ENCODE measurements around the gene CTSC.

Gene CTSC

DNA sequence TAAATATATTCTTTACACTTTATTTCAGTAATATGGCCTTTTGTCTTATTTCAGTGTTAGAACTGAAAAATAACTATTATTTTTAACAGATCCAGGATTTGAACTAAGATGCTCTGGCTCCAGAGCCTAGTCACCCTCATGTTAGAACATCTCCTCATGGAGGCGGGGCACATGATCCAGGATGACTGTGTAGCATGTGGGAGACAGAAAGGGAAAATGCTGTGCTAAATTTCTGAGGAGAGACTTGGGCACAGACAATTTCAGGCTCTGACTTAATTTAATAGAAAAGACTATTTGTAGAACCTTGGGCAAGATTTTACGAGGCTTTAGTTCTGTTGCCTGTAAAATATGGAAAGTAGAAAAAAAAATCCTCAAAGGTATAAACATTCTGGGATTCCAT is 24.1 kb downstream of the CTSC start:
- CTCF ChIA-PET, result no interaction called here
- POLR2A ChIA-PET, result no interaction called here
- no peak for DNase-seq (ENCODE audit: extremely low spot score)
- TF ChIP-seq NFRKB (IDR thresholded peaks at IDR 0.05) (no peak), TARDBP (IDR thresholded peaks at IDR 0.05) (no peak), SP1 (IDR thresholded peaks at IDR 0.05) (no peak), BHLHE40 (IDR thresholded peaks at IDR 0.05; ENCODE audit: borderline replicate concordance) (no peak), FOXA1 (IDR thresholded peaks at IDR 0.05) (no peak), ELF4 (IDR thresholded peaks at IDR 0.05) (no peak), FOXK2 (IDR thresholded peaks at IDR 0.05) (no peak), L3MBTL2 (conservative IDR thresholded peaks at IDR 0.05) (no peak)

DNA sequence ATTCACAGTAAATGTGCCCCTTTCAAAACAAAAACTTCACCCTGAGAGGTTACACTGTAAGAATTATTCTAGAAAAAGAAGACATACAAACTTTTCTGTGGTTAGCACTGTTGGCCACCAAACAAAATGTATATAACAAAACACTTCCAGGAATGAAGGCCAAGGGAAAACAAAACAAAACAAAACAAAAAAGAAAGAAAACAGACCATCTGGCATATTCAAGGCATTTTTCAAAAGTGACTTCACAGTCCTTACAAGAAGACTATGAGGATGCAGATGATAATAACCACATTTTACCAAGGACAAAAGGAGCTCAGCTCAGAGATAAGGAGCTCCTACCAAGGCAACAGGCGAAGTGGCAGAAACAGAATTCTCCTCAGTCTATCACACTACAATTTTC is 24.9 kb downstream of the CTSC start:
- TF ChIP-seq CTBP1 (IDR thresholded peaks at IDR 0.05; ENCODE audit: borderline replicate concordance) (no peak), SUZ12 (IDR thresholded peaks at IDR 0.05) (no peak), ARNT (IDR thresholded peaks at IDR 0.05) (no peak), BHLHE40 (IDR thresholded peaks at IDR 0.05; ENCODE audit: borderline replicate concordance) (no peak), FOXM1 (IDR thresholded peaks at IDR 0.05; ENCODE audit: borderline replicate concordance) (no peak), LEF1 (IDR thresholded peaks at IDR 0.05; ENCODE audit: borderline replicate concordance) (no peak), SP1 (IDR thresholded peaks at IDR 0.05) (no peak), FOXA1 (IDR thresholded peaks at IDR 0.05) (no peak), ELF4 (IDR thresholded peaks at IDR 0.05) (no peak), ZNF384 (IDR thresholded peaks at IDR 0.05) (no peak), HDGF (IDR thresholded peaks at IDR 0.05; ENCODE audit: borderline replicate concordance) (no peak)
- TF ChIP-seq, protein P1, sequence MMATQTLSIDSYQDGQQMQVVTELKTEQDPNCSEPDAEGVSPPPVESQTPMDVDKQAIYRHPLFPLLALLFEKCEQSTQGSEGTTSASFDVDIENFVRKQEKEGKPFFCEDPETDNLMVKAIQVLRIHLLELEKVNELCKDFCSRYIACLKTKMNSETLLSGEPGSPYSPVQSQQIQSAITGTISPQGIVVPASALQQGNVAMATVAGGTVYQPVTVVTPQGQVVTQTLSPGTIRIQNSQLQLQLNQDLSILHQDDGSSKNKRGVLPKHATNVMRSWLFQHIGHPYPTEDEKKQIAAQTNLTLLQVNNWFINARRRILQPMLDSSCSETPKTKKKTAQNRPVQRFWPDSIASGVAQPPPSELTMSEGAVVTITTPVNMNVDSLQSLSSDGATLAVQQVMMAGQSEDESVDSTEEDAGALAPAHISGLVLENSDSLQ (IDR thresholded peaks at IDR 0.05), result no peak
- CTCF ChIA-PET, result interaction anchor here (0.7 kb wide), 1 partner anchor 13 kb away, joined by 3 read pairs; no protein-coding TSS in a partner anchor
- DNase-seq (ENCODE audit: extremely low spot score), result no peak
- POLR2A ChIA-PET, result no interaction called here

DNA sequence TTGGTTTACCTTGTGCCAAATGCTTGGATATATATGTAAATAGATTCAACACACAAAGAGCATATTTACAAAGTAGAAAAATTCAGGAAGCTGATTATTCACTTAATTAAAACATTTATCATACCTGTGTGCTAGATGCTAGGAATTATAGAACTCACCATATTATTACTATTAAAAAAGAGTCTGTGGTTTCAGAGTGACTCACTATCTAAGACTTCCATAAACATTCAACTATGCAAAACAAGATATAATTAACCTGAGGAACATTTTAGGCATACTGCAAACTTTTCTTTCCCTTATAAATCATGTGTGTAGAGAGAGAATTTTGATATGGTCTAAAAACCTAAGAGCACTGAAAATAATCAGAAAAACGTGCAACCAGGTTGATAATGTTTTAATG is 27.3 kb downstream of the CTSC start:
- no peak for DNase-seq (ENCODE audit: extremely low spot score)
- POLR2A ChIA-PET, result no interaction called here
- CTCF ChIA-PET, result no interaction called here
- TF ChIP-seq ELF4 (IDR thresholded peaks at IDR 0.05) (no peak), L3MBTL2 (conservative IDR thresholded peaks at IDR 0.05) (no peak), CTBP1 (IDR thresholded peaks at IDR 0.05; ENCODE audit: borderline replicate concordance) (no peak), SP1 (IDR thresholded peaks at IDR 0.05) (no peak), FOXM1 (IDR thresholded peaks at IDR 0.05; ENCODE audit: borderline replicate concordance) (no peak)

GRCh38 chr11:88308576-88308975 is 29.0 kb downstream of the CTSC start:
- POLR2A ChIA-PET, result no interaction called here
- TF ChIP-seq L3MBTL2 (conservative IDR thresholded peaks at IDR 0.05) (no peak), CTBP1 (IDR thresholded peaks at IDR 0.05; ENCODE audit: borderline replicate concordance) (no peak), ARNT (IDR thresholded peaks at IDR 0.05) (no peak), BHLHE40 (IDR thresholded peaks at IDR 0.05; ENCODE audit: borderline replicate concordance) (no peak), NFRKB (IDR thresholded peaks at IDR 0.05) (no peak), HDGF (IDR thresholded peaks at IDR 0.05; ENCODE audit: borderline replicate concordance) (no peak), TARDBP (IDR thresholded peaks at IDR 0.05) (no peak), ELF4 (IDR thresholded peaks at IDR 0.05) (no peak), FOXA1 (IDR thresholded peaks at IDR 0.05) (no peak), SP1 (IDR thresholded peaks at IDR 0.05) (no peak), LEF1 (IDR thresholded peaks at IDR 0.05; ENCODE audit: borderline replicate concordance) (no peak), SUZ12 (IDR thresholded peaks at IDR 0.05) (no peak), ZNF384 (IDR thresholded peaks at IDR 0.05) (no peak), FOXM1 (IDR thresholded peaks at IDR 0.05; ENCODE audit: borderline replicate concordance) (no peak), FOXK2 (IDR thresholded peaks at IDR 0.05) (no peak)
- TF ChIP-seq, protein P1 (IDR thresholded peaks at IDR 0.05), result no peak

DNA sequence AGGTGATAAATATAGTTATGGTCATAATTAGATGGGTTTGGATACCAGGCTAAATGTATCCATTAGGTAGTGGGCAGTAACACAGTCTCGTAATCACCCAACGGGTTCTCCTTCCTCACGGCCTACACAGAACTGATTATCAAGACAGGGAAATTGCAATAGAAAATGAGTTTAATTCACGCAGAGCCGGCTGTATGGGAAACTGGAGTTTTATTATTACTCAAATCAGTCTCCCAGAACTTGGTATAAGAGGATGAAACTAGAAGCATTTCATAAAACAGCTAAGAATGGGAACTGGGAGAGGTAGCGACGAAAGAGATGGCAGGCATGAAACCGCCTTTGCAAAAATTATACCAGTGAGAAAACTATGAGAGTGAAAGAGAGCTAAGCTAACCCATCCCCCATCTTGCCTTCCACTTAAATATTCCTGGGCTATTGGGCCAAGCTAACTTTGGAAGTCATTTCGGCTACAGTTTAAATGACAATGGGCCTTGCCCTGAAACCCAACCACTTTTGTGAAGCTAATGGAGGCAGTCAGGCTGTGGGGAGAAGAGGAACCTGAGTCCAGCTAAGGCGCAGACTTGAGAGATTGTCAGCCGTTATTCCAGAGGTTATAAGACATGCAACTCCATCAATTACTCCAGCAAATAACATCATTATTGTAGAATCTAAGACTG is 29.6 kb downstream of the CTSC start:
- no peak for DNase-seq (ENCODE audit: extremely low spot score)
- POLR2A ChIA-PET, result no interaction called here
- TF ChIP-seq FOXK2 (IDR thresholded peaks at IDR 0.05) (no peak), FOXA1 (IDR thresholded peaks at IDR 0.05) (no peak), NFRKB (IDR thresholded peaks at IDR 0.05) (no peak), HDGF (IDR thresholded peaks at IDR 0.05; ENCODE audit: borderline replicate concordance) (no peak), FOXM1 (IDR thresholded peaks at IDR 0.05; ENCODE audit: borderline replicate concordance) (no peak)
- CTCF ChIA-PET, result no interaction called here

More at GRCh38 chr11:88308576-88308975, 29.0 kb downstream of the CTSC start:
- DNase-seq (ENCODE audit: extremely low spot score), result no peak
- CTCF ChIA-PET, result no interaction called here

- ChIA-PET CTCF (no interaction called here), POLR2A (no interaction called here)
- TF ChIP-seq LEF1 (IDR thresholded peaks at IDR 0.05; ENCODE audit: borderline replicate concordance) (no peak), FOXK2 (IDR thresholded peaks at IDR 0.05) (no peak), ZNF384 (IDR thresholded peaks at IDR 0.05) (no peak), BHLHE40 (IDR thresholded peaks at IDR 0.05; ENCODE audit: borderline replicate concordance) (no peak), FOXA1 (IDR thresholded peaks at IDR 0.05) (no peak), L3MBTL2 (conservative IDR thresholded peaks at IDR 0.05) (no peak), TARDBP (IDR thresholded peaks at IDR 0.05) (no peak), ARNT (IDR thresholded peaks at IDR 0.05) (no peak)
- no peak for DNase-seq (ENCODE audit: extremely low spot score)
Measured at GRCh38 chr11:88306785-88307184, 30.8 kb downstream of the CTSC start.

DNA sequence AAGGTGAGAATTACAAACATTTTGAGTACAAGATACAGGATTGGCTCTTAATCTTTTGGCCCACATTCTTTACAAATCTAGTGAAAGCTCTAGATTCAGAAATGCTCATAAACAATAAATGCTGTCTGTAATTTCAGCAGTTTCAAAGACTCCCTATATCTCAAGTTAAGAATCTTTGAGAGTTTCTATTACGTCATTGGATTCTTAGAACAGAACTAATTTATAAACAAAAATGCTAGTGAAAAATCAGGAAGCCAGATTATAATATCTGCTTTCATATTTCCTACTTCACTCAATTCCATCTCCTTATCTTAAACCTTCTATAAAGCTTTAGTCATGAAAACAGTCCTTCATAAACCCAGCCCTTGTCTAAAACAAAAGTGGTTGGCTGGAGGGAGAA is 32.1 kb downstream of the CTSC start:
- POLR2A ChIA-PET, result no interaction called here
- CTCF ChIA-PET, result no interaction called here
- TF ChIP-seq SUZ12 (IDR thresholded peaks at IDR 0.05), result no peak
- no peak for TF ChIP-seq LEF1 (IDR thresholded peaks at IDR 0.05; ENCODE audit: borderline replicate concordance)
- TF ChIP-seq ZNF384 (IDR thresholded peaks at IDR 0.05), result no peak

More for the DNA sequence above, 32.1 kb downstream of the CTSC start:
- DNase-seq (ENCODE audit: extremely low spot score), result no peak
